DMS 273 (cell line): ENCODE measurements around the gene SDE2.
"Not testable (repeated sequence)": the region's sequence is repeated elsewhere in the genome, so short reads cannot be mapped to it uniquely, and the experiment has no call there.

Source experiments
- DNase-seq: peaks from one replicate; lab custom pipeline; 2025; ENCODE audit not compliant: unreplicated experiment; lab: John Stamatoyannopoulos, UW

Gene SDE2

DNA sequence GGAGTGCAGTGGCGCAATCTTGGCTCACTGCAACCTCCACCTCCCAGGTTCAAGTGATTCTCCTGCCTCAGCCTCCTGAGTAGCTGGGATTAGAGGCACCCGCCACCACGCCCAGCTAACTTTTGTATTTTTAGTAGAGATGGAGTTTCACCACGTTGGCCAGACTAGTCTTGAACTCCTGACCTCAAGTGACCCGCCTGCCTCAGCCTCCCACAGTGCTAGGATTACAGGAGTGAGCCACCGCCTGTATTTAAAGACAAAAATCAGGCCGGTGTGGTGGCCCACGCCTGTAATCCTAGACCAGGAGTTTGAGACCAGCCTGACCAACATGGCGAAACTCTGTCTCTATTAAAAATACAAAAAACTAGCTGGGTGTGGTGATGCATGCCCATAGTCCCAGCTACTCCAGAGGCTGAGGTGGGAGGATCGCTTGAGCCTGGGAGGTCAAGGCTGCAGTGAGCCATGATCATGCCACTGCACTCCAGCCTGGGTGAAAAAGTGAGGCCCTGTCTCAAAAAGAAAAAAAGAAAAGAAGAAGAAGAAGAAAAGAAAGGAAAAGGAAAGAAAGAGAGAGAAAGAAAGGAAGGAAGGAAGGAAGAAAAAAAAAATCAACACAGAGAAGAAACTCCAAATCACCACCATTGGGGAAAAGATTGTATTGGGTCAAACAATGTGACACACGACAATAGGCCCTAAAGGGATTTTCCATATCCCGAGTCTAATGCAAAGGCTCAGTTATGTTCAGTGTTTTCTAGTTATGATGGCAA is 8.2 kb upstream of the SDE2 start:
- DNase-seq, result not testable (repeated sequence)

DNA sequence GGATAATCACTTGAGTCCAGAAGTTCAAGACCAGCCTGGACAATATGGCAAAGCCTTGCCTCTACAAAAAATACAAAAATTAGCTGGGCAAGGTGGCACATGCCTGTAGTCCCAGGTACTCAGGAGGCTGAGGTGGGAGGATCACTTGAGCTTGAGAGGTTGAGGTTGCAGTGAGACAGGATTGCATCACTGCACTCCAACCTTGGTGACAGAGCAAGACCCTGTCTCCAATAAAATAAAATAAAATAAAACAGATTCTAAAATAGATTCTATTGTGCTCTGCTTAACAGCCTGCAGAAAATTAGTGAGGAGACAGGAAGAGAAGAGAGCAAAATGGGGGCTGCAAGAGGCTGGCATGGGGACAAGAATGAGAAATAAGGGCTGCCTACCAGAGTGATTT is 7.5 kb upstream of the SDE2 start:
- no peak for DNase-seq

DNA sequence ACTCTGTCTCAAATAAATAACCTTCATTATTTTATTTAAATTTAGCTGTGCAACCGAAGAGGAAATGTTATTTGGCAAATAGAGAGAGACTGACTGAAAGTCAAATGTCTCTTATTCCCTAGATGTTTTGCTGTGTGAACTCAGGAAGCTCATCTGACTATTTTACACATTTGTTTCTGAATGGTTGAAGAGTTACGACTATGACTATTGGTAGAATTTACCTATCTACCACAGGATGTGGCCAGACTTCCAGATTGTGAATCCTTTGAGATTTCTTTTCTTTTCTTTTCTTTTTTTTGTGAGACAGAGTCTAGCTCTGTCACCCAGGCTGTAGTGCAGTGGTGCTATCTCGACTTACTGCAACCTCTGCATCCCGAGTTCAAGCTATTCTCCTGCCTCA is 5.3 kb upstream of the SDE2 start:
- DNase-seq, result no peak

DNA sequence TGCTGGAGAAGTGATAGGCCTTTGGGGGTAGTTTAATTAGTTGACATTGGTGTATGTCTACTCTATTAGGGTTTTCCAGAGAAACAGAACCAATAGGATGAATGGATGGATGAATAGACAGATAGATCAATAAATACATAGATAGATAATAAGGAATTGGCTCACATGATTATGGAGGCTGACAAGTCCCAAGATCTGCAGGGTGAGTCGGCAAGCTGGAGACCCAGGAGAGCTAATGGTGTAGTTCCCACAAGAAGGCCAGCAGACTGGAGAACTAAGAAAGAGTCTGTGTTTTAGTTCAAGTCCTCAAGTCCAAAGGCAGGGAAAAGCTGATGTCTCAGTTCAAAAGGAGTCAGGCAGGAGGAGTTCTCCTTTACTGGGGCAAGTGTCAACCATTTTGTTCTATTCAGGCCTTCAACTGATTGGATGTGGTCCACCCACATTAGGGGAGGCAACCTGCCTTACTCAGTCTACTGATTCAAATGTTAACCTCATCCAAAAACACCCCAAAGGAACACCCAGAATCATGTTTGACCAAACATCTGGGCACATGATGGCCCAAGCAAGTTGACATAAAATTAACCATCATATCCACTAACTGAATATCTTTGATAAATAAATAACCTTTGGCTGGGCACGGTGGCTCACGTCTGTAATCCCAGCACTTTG is 4.5 kb upstream of the SDE2 start:
- no peak for DNase-seq

DNA sequence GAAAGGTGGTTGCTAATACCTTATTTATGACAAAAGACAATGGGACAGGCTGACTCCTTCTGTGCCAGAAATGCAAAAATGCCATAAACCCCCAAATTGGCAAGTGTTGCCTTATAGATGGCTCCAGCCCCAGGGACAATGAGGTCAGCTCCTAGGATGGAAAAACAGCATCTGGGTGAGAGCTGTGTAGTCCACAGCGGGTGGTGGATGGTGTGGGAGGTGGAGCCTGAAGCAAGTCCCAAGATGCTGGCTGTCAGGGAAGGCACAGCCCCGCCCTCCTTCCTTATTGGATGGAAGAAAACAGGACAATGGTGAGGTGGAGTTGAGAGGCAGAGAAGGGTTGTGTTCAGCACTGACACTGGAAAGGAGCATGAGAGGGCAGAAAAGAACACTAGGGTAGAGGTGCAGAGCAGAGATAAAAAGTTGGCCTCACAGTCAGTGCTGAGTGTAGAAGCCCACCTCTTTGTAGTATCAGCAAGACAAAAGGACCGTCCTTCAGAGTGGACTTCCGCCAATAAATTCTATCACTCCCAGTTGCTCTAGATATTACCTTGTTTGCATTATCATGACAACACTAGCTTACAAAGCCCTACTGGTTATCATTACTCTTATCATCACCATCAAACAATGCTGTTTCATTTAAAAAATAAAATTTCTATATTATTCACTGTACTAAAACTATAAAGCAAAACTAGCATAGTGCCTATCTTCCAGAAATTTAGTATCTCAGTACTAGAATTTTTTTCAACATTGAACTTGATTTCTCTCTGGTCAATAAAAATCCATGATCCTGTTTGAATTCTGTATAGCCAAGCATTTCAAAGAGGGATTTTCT is 3.7 kb upstream of the SDE2 start:
- DNase-seq, result peak; percentile 87

DNA sequence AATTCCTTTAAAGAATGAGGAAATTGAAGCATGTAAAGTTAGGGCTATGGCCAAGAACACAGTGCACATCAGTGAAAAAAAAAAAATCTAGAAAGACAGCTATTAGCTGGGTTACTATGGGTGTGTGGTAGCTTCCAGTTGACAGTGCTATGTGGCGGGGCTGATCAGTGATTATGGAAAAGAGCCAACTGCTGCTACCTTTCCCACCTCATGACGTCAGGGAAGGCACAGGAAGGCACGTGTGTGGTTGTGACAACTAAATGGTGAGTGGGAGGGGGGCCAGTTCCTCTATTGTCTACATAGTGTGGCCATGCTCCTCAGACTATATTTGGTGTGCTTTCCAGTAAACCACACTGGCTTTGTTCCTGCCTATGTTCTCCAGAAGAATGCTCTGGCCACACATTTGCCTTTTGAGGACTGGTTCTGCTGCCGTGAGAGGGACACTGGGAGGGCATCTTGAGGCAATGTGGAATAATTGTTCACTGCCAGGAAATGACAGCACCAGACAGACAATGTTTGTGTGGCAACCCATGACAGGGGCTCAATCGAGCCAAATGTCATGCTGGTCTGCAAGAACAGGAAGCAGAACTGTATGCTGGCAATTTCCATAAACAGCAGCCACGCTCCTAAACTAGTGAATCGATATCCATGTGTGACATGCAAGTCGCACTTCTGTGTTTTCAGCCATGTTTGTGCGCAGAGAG is 3.0 kb upstream of the SDE2 start:
- DNase-seq, result peak; percentile 55

DNA sequence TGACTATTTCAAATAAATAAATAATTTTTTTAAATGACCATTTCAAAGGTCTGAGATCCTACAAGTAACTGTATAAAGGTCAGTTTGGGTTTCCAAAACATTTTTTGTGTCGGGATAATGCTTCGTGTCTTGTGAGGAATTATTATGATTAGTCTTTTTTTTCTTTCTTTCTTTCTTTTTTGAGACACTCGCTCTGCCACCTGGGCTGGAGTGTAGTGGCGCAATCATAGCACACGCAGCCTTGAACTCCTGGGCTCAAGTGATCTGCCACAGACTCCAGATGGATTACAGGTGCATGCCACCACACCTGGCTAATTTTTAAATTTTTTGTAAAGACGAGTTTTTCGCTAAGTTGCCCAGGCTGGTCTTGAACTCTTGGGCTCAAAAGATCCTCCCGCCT is 1.9 kb upstream of the SDE2 start:
- DNase-seq, result no peak

DNA sequence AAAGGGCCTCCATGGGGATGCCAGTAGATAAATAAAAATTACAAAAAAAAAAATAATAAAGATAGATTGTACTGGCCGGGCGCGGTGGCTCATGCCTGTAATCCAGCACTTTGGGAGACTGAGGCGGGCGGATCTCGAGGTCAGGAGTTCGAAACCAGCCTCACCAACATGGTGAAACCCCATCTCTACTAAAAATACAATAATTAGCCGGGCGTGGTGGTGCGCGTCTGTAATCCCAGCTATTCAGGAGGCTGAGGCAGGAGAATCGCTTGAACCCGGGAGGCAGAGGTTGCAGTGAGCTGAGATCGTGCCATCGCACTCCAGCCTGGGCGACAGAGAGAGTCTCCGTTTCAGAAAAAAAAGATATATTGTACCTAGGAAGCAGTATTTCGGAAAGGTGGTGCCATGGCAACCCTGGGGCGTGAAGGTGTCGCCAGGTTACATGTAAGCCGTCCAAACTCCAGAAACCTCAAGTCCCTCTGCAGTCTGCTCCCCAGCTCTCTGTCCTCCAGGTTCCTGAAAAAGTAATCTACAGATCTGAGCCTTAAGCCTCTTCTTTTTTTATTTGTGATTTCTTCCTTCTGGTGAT is 1.4 kb upstream of the SDE2 start:
- not testable (repeated sequence) for DNase-seq

DNA sequence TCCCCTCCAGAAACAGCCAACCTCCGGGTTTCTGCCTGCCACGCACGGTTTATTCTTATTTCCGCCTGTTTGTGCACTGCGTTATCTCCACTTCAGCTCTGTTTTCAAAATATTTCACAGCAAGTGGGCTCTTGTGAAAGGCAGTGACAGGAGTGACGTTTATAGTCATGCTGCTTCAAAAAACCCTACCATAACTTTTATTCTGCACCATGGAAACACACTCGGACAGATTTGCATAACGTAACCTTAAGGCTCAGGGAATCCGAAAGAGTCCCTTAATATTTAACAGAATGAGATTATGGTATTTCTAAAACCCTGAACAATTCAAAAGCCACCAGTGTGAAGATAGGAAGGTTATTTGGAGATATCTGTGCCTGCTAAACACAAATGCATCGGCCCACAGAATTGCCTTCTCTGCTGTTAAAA is 782 bp upstream of the SDE2 start:
- DNase-seq, result peak; percentile 61

DNA sequence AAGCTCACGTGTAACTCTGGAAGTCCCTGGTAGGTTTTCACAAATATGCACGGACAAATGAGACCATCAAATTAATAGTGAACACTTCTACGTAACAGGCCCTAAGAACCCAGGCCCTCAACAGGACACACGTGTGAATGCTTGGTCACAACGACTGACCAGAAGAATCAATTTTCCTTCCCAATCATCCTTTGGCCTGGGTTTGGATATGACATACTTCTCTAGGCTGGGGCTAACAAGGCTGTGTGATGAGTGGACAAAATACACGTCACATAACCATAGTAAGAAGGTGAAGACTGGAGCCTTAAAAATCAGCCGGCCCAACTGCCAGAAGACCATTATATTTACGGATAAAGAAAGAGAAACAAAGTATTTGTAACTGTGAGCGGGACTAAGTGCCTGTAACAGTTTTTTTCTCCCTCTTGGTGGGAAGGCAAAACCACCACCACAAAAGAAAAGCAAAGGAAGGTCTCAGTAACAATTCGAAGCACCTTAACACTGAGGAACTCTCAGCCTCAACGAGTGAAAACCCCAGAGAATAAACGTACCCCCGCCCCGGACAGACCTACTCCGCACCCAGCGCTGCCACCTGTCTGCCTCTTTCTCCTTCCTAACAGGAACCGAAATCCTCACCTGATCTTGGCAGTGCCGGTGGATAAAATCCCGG is 450 bp downstream of the SDE2 start:
- DNase-seq, result no peak

DNA sequence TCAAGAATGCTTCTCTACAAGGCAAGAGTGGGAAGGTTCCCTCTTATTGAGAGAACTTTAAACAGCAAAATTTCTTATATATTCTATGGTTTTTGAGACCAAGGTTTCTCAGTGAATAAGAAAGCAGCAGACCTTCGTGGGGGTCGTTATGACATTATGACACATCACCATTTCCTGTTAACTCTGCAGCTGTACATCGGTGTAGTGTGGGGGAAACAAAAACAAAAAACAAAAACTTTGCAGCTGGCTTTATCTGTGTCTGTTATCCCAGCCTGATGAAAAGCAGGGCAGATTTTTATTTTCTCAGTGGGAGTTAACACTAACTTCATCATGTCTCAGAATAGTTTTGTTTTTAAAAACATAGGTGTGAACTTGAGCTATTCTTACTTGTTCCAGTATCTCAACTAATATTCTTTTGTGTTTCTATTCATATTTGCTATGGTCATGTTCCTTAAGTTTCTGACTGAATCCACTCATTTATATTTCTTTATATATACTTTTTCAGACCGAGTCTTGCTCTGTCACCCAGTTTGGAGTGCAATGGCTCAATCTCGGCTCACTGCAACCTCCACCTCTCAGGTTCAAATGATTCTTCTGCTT is 2.1 kb downstream of the SDE2 start:
- DNase-seq, result no peak

DNA sequence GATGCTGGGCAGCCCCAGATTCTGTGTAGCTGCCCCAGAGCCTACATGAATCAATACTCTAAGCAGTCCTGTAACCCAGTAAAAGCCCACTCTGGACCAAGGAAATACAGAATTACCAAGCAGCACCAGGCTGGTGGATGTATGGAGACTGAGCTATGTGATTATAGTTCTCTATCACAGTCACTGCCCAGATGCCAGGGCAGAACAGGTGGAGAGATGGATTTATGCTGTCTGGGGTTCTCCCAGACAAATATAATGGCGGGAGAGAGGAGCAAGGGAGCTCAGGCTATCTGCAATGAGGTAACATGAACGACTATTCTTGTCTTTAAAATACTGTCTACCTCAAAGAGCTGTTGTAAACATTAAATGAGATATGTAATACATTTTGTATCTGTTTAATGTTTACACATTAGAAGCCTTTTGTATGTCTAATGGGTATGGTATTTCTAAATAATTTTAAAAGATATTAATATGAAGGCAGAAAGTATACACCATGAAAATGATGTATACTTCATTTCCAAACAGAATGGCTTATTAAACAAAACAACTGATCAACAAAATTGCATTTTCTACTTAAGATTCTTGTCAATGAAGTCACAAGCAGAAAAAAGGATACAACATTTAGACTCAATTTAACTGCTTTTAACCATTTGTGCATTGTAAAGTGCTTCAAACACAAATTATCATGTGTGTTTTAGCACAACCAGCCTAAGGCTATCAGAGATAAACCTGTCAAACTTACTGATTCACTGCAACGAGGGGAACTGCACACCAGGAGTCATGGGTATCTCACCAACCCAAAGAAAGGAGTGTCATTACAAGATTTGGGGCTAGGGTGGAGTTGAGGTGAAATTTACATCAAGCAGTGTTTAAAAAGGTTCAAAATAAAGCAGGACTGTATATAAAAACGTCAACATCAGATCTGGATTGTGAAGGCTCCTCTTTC is 3.0 kb downstream of the SDE2 start:
- DNase-seq, result no peak

DNA sequence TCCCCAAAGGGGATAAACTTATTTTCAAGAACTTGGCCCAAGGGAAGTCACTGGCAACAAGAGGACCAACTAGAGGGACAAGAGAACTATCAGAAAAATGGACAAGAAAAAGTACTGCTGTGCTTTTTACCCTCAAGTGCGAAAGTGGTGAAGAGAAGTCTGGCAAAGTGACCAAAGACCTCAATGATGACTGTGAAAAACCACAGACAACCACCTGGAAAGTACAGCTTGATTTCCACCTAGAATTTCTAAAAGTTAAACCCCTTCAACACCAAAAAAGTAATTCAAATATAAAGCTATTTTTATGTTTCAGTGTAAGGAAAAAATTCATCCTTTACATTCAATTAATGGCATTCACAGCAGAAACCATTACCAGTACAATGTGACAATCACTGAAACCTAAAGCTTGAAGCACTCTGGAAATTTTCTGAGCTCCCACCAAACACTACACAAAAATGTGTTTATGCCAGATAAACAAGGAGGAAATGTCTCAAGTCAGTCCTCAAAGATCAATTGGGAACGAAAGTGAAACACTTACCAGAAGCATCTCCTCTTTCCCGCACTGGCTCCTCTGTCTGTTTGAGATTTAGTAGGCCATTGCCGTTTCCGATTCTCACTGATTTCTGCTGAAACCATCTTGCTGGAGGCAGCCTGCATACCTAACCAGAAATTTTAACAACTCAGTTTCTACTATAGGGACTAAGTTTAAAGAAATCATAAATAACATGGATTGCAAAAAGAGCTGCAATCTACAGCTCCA is 8.3 kb downstream of the SDE2 start:
- DNase-seq, result no peak

DNA sequence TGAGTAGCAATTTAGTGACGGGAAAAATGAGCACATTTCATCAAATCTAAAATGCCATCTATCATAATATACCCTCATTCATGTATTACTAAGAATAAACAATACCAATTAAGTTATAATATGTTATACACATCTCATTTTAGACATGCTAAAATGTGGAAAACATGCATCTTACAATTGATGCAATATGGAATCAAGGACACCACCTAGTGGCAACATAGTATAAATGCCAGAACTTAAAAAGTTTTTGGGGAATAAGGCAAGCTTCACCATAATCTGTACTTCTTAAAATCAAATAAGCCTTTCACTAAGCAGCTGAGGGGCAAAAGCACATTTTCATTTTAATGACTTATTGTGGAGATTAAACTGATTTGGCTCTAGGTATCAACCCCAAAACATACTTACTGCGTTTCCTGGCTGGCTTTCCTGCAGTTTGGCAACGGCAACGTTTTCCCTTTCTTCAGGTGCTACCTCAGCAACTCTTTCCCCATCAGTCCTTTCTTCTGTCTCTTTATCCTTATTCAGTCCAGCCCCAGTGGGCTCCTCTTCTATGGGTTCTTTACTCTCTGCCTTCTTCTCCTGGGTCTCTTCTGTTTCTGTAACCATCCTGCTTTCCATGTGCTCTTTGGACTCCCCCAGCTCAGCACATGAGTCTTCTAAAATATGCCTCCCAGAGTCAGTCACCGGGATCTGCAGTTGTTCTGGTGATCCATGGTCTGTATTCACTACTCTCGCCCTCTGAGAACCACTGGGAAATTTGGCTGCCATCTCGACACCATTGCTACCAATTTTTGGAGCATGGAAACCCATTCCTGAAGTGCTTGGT is 11.4 kb downstream of the SDE2 start:
- peak; percentile 67 for DNase-seq

DNA sequence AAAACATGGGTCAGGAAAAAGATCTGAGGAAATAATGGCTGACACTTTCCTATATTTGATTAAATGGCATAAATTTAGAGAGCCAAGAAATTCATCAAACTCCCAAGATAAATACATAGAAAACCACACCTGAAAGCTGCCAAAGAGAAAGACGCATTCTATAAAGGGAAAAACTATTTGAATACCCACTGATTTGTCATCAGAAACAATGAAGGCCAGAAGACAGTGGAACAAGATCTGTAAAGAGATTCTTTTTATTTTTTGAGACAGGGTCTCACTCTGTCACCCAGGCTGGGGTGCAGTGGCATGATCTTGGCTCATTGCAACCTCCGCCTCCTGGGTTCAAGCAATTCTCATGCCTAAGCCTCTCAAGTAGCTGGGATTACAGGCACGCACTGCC is 17.4 kb downstream of the SDE2 start:
- DNase-seq, result no peak

DNA sequence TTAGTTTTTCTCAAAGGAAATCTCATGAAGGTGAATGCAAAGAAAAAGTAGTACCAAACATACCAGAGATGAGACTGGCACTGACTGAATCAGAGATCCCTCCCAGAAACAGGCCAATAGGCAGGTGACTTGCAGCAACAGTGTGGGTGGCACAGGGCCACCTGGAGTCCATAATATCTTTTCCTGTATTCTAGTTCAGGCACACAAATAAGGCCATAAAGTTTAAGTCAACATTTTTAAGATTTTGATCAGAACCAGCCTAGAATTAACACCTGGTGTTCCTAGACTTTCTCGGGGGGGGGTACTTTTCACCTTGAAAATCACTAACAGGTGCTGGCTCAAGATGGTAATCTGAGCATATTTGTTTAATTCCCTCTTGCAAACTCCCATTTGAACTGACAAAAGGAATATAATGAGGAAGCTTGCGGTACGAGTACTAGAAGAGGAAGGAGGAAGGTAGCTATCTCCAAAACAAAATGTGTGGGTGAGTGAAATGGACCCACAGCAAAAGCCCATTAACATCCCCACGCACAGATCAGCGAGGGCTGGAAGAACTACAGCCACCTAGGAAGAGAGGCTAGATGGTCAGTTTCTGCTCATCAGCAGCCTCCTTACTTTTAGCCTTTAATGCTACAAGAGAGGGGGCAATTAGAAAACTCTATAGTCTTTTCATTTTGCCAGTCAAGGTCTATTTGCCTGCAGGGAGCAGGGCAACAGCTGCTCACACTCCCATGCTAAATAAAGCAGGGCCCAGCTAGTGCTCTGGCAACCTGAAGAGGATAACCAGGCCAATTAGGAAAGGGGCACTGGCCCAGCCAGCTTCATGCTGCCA is 18.9 kb downstream of the SDE2 start:
- peak; percentile 68 for DNase-seq
